Effector memory CD8-positive, alpha-beta T cell (primary cell): Measurements from ENCODE around the gene RBM25.
"Not testable (repeated sequence)": the region's sequence is repeated elsewhere in the genome, so short reads cannot be mapped to it uniquely, and the experiment has no call there.

Experiments used
- ATAC-seq: fragments of 150-1000 bp; cut with Tn5 transposase; replicated peaks from 2 replicates; pipeline ENCODE4 v1.10.0; 2021; ENCODE audit warnings: mild to moderate bottlenecking, moderate library complexity
- DNase-seq, 3 experiments: peaks; one replicate each; pipeline ENCODE4 v3.0.0; 2021
- H3K27ac Mint-ChIP-seq, 2 donors: one replicate each; pipeline ENCODE4 v1.8.0; 2022; ENCODE audit warnings: mild to moderate bottlenecking in 2 of 2, mixed read lengths in 2 of 2, moderate library complexity in 2 of 2
- H3K27me3 Mint-ChIP-seq, 2 donors: one replicate each; pipeline ENCODE4 v1.8.0; 2022; ENCODE audit warnings: mixed read lengths in 2 of 2
- H3K36me3 Mint-ChIP-seq: one replicate; pipeline ENCODE4 v1.8.0; 2022; ENCODE audit warnings: mild to moderate bottlenecking, moderate library complexity, mixed read lengths; ENCODE audit not compliant: insufficient read depth
- H3K4me1 Mint-ChIP-seq, 2 donors: one replicate each; pipeline ENCODE4 v1.8.0; 2022; ENCODE audit warnings: low read depth in 2 of 2, mixed read lengths in 2 of 2
- H3K4me3 Mint-ChIP-seq, 2 donors: one replicate each; pipeline ENCODE4 v1.8.0; 2022; ENCODE audit warnings: mild to moderate bottlenecking in 2 of 2, mixed read lengths in 2 of 2, moderate library complexity in 2 of 2
- H3K9me3 Mint-ChIP-seq, 2 donors: one replicate each; pipeline ENCODE4 v1.8.0; 2022; ENCODE audit warnings: mixed read lengths in 2 of 2

Gene RBM25

GRCh38 chr14:73166399-73166798 lies 108.1 kb downstream of the RBM25 start:
- Mint-ChIP-seq H3K27me3 (no peaks in the 10 kb centered on the region), H3K9me3 (no peaks in the 10 kb centered on the region), H3K4me3 (no peak overlapping the region), H3K4me1 (no peaks in the 10 kb centered on the region), H3K27ac (peak overlapping the region in 1 of 2 donors; percentile 57), H3K36me3 (peaks cover 50% of the 10 kb centered on the region)
- DNase-seq (no peak), ATAC-seq (no peak)

- Mint-ChIP-seq H3K27ac (peak overlapping the region in 1 of 2 donors; percentile 49), H3K4me3 (no peak overlapping the region), H3K9me3 (no peaks in the 10 kb centered on the region), H3K4me1 (peaks cover 0 to 1% of the 10 kb centered on the region in 2 donors), H3K27me3 (no peaks in the 10 kb centered on the region), H3K36me3 (peaks cover 42% of the 10 kb centered on the region)
- no peak for DNase-seq
- ATAC-seq, result no peak
These were observed 109.4 kb downstream of the RBM25 start for GRCh38 chr14:73167727-73168126.

GRCh38 chr14:73168274-73168673 lies 109.9 kb downstream of the RBM25 start:
- ATAC-seq (no peak), DNase-seq (no peak)
- no peaks in the 10 kb centered on the region for H3K27me3 Mint-ChIP-seq
- H3K4me1 Mint-ChIP-seq, result peaks cover 0 to 7% of the 10 kb centered on the region in 2 donors
- H3K27ac Mint-ChIP-seq, result peak overlapping the region in 1 of 2 donors; percentile 49
- H3K4me3 Mint-ChIP-seq, result no peak overlapping the region
- H3K9me3 Mint-ChIP-seq, result no peaks in the 10 kb centered on the region
- H3K36me3 Mint-ChIP-seq, result peaks cover 42% of the 10 kb centered on the region

- H3K4me3 Mint-ChIP-seq, result no peak overlapping the region
- no peak for ATAC-seq
- H3K4me1 Mint-ChIP-seq, result peaks cover 0 to 7% of the 10 kb centered on the region in 2 donors
- peaks cover 42% of the 10 kb centered on the region for H3K36me3 Mint-ChIP-seq
- DNase-seq, result no peak
- H3K27me3 Mint-ChIP-seq, result no peaks in the 10 kb centered on the region
- no peaks in the 10 kb centered on the region for H3K9me3 Mint-ChIP-seq
- H3K27ac Mint-ChIP-seq, result peak overlapping the region in 1 of 2 donors; percentile 39
These were observed 110.4 kb downstream of the RBM25 start for GRCh38 chr14:73168691-73169090.

- DNase-seq, H3K4me3 Mint-ChIP-seq, H3K4me1 Mint-ChIP-seq, H3K27me3 Mint-ChIP-seq, H3K9me3 Mint-ChIP-seq, ATAC-seq: not testable (repeated sequence)
- H3K36me3 Mint-ChIP-seq, result peaks cover 51% of the 10 kb centered on the region
- H3K27ac Mint-ChIP-seq, result peak overlapping the region in 1 of 2 donors; percentile 19
These were observed 111.5 kb downstream of the RBM25 start for GRCh38 chr14:73169855-73170254.

- Mint-ChIP-seq H3K27me3 (no peaks in the 10 kb centered on the region), H3K4me3 (no peak overlapping the region), H3K27ac (no peak overlapping the region), H3K36me3 (peaks cover 53% of the 10 kb centered on the region), H3K4me1 (peaks cover 0 to 7% of the 10 kb centered on the region in 2 donors), H3K9me3 (no peaks in the 10 kb centered on the region)
- DNase-seq, result no peak
- ATAC-seq, result no peak
These were observed 112.4 kb downstream of the RBM25 start for GRCh38 chr14:73170686-73171085.

- H3K9me3 Mint-ChIP-seq, result no peaks in the 10 kb centered on the region
- H3K4me3 Mint-ChIP-seq, result no peak overlapping the region
- DNase-seq, result no peak
- H3K36me3 Mint-ChIP-seq, result peaks cover 63% of the 10 kb centered on the region
- peaks cover 0 to 7% of the 10 kb centered on the region in 2 donors for H3K4me1 Mint-ChIP-seq
- H3K27ac Mint-ChIP-seq, result peak overlapping the region in 1 of 2 donors; percentile 63
- H3K27me3 Mint-ChIP-seq, result no peaks in the 10 kb centered on the region
- ATAC-seq, result no peak
These were observed 114.2 kb downstream of the RBM25 start for GRCh38 chr14:73172500-73172899.

- Mint-ChIP-seq H3K4me1 (peaks cover 0 to 7% of the 10 kb centered on the region in 2 donors), H3K9me3 (no peaks in the 10 kb centered on the region), H3K4me3 (no peak overlapping the region), H3K36me3 (peaks cover 62% of the 10 kb centered on the region), H3K27me3 (no peaks in the 10 kb centered on the region), H3K27ac (peak overlapping the region; percentile 12 to 63)
- DNase-seq (peak in 2 of 3 experiments; percentile 1 to 4), ATAC-seq (peak; percentile 65)
These were observed 114.9 kb downstream of the RBM25 start for GRCh38 chr14:73173092-73173735.
